OCI-LY7 (cell line): ENCODE measurements around the gene SEC61B. TPM values are rescaled to one million over a fixed set of nuclear protein-coding genes. Genes with fewer than 3 reads are reported as not detected.

Source experiments
- BruUV-seq: library from RNA; stranded (reverse); fragments of 400-500 nt; replicated peaks from 2 replicates; lab custom pipeline; 2021; lab: Mats Ljungman, UMichigan
- CTCF ChIA-PET: fragments of 300-600 bp; sonication (Branson Sonifier 250); formaldehyde crosslinking; loops from one replicate; lab custom pipeline; 2022; ENCODE audit warnings: antibody characterized with exemption; ENCODE audit not compliant: unreplicated experiment; lab: Charles Lee
- POLR2A ChIA-PET: fragments of 300-600 bp; sonication (Branson Sonifier 250); formaldehyde crosslinking; loops from one replicate; lab custom pipeline; 2022; ENCODE audit warnings: antibody characterized with exemption; lab: Charles Lee
- DNase-seq: peaks from one replicate; pipeline ENCODE4 v3.0.0-alpha.2; 2015; ENCODE audit warnings: low spot score
- H2AFZ ChIP-seq: fragments of 200-600 bp; sonication (generic), shearing (Covaris generic); 2 replicates; pipeline ENCODE4 v1.6.1; 2014; ENCODE audit warnings: mild to moderate bottlenecking, antibody characterized with exemption, low read length, moderate library complexity
- H3K27ac ChIP-seq: fragments of 200-600 bp; sonication (generic); 2 replicates; pipeline ENCODE4 v1.5.1; 2014; ENCODE audit warnings: mixed run types, low read depth, mild to moderate bottlenecking, moderate library complexity, low read length, inconsistent platforms; ENCODE audit not compliant: poor library complexity, severe bottlenecking
- H3K36me3 ChIP-seq: fragments of 200-600 bp; sonication (generic); 2 replicates; pipeline ENCODE4 v1.6.1; 2014; ENCODE audit warnings: mild to moderate bottlenecking, antibody characterized with exemption, low read length, moderate library complexity, mixed read lengths; ENCODE audit not compliant: insufficient read depth
- H3K4me1 ChIP-seq: fragments of 200-600 bp; sonication (generic); 2 replicates; pipeline ENCODE4 v1.5.1; 2014; ENCODE audit warnings: mild to moderate bottlenecking, low read length; ENCODE audit not compliant: insufficient read depth, poor library complexity, severe bottlenecking
- H3K4me2 ChIP-seq: fragments of 200-600 bp; sonication (generic); 2 replicates; pipeline ENCODE4 v1.6.1; 2014; ENCODE audit warnings: mild to moderate bottlenecking, low read length
- H3K4me3 ChIP-seq: fragments of 200-600 bp; sonication (generic); 2 replicates; pipeline ENCODE4 v1.5.1; 2014; ENCODE audit warnings: mild to moderate bottlenecking, low read depth, low read length; ENCODE audit not compliant: poor library complexity, severe bottlenecking
- H3K79me2 ChIP-seq: fragments of 200-600 bp; sonication (generic); 2 replicates; pipeline ENCODE4 v1.6.1; 2016; ENCODE audit warnings: low read depth, mild to moderate bottlenecking, low read length, moderate library complexity, mixed read lengths; ENCODE audit not compliant: insufficient read depth
- H3K9me2 ChIP-seq: fragments of 200-600 bp; sonication (generic); 2 replicates; pipeline ENCODE4 v1.6.1; 2016; ENCODE audit warnings: mild to moderate bottlenecking, low read length, mixed read lengths; ENCODE audit not compliant: insufficient read depth
- H3K9me3 ChIP-seq: fragments of 200-600 bp; sonication (generic); 2 replicates; pipeline ENCODE4 v1.6.1; 2014; ENCODE audit warnings: mild to moderate bottlenecking, mixed run types, low read length, mixed read lengths
- H4K20me1 ChIP-seq: fragments of 200-600 bp; sonication (generic); 2 replicates; pipeline ENCODE4 v1.6.1; 2014; ENCODE audit warnings: mild to moderate bottlenecking, antibody characterized with exemption, low read length, moderate library complexity, mixed read lengths; ENCODE audit not compliant: insufficient read depth
- EZH2phosphoT487 ChIP-seq: fragments of 200-600 bp; sonication (generic); IDR thresholded peaks from 2 replicates; pipeline ENCODE4 v1.6.1; 2018; ENCODE audit warnings: low read depth, borderline replicate concordance, mild to moderate bottlenecking, mixed run types, antibody characterized with exemption, low read length, moderate library complexity, mixed read lengths
- intact Hi-C: fragments of 100-400 bp; cut with micrococcal nuclease; formaldehyde crosslinking; loops from one replicate; pipeline ENCODE4 v1.10.0; 2022; ENCODE audit not compliant: unreplicated experiment
- total RNA-seq, 2 experiments: library from RNA; depleted of rRNA in 1 of 2; stranded (reverse); fragments of >200 nt in 1 of 2; shearing (Covaris generic) in 1 of 2; gene quantifications; 2 replicates each; pipeline ENCODE4 v1.2.3, GENCODE V29; 2014 to 2022
- TF ChIP-seq, protein P1 (sequence below): fragments of 200-600 bp; sonication (generic); conservative IDR thresholded peaks from 2 replicates; pipeline ENCODE4 v1.5.1; 2014; ENCODE audit warnings: mild to moderate bottlenecking, antibody characterized with exemption, low read length, moderate library complexity, mixed read lengths

SEC61B gene
- total RNA-seq, 2 experiments from 2014 or later = 106 to 279 TPM

- CTCF ChIA-PET = no interaction called here
- Histone ChIP-seq H3K36me3 (no peaks in the 10 kb centered on the region), H3K79me2 (no peaks in the 10 kb centered on the region), H3K27ac (no peak overlapping the region), H2AFZ (no peak overlapping the region), H4K20me1 (no peaks in the 10 kb centered on the region), H3K4me1 (peaks cover 7% of the 10 kb centered on the region), H3K9me2 (no peaks in the 10 kb centered on the region), H3K9me3 (no peaks in the 10 kb centered on the region), H3K4me3 (no peak overlapping the region), H3K4me2 (no peak overlapping the region)
- intact Hi-C loops = loop anchor here (10.0 kb wide), 7 partner anchors 154 to 1414 kb away; no protein-coding TSS in a partner anchor
- TF ChIP-seq EZH2phosphoT487 = no peak
- TF ChIP-seq, protein P1, sequence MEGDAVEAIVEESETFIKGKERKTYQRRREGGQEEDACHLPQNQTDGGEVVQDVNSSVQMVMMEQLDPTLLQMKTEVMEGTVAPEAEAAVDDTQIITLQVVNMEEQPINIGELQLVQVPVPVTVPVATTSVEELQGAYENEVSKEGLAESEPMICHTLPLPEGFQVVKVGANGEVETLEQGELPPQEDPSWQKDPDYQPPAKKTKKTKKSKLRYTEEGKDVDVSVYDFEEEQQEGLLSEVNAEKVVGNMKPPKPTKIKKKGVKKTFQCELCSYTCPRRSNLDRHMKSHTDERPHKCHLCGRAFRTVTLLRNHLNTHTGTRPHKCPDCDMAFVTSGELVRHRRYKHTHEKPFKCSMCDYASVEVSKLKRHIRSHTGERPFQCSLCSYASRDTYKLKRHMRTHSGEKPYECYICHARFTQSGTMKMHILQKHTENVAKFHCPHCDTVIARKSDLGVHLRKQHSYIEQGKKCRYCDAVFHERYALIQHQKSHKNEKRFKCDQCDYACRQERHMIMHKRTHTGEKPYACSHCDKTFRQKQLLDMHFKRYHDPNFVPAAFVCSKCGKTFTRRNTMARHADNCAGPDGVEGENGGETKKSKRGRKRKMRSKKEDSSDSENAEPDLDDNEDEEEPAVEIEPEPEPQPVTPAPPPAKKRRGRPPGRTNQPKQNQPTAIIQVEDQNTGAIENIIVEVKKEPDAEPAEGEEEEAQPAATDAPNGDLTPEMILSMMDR = no peak
- POLR2A ChIA-PET = no interaction called here
- no peak for DNase-seq
- BruUV-seq = no TSS peak
These were observed 41.4 kb upstream of the SEC61B start for GRCh38 chr9:99180662-99181061.

- ChIA-PET CTCF (no interaction called here), POLR2A (interaction anchor here (0.7 kb wide), 1 partner anchor 629 kb away, joined by 3 read pairs; no protein-coding TSS in a partner anchor)
- no peak overlapping the region for H3K4me2 ChIP-seq
- intact Hi-C loops = loop anchor here (10.0 kb wide), 7 partner anchors 154 to 1414 kb away; no protein-coding TSS in a partner anchor
- no peak overlapping the region for H3K4me3 ChIP-seq
- H3K9me2 ChIP-seq = no peaks in the 10 kb centered on the region
- peak overlapping the region; percentile 77 for H2AFZ ChIP-seq
- H3K36me3 ChIP-seq = no peaks in the 10 kb centered on the region
- no peak for TF ChIP-seq EZH2phosphoT487
- TF ChIP-seq, protein P1 = no peak
- peaks cover 8% of the 10 kb centered on the region for H3K4me1 ChIP-seq
- no peak for DNase-seq
- H3K27ac ChIP-seq = no peak overlapping the region
- no peaks in the 10 kb centered on the region for H3K9me3 ChIP-seq
- H4K20me1 ChIP-seq = no peaks in the 10 kb centered on the region
- H3K79me2 ChIP-seq = no peaks in the 10 kb centered on the region
- BruUV-seq = no TSS peak
These were observed 40.9 kb upstream of the SEC61B start for GRCh38 chr9:99181206-99181605.

DNA sequence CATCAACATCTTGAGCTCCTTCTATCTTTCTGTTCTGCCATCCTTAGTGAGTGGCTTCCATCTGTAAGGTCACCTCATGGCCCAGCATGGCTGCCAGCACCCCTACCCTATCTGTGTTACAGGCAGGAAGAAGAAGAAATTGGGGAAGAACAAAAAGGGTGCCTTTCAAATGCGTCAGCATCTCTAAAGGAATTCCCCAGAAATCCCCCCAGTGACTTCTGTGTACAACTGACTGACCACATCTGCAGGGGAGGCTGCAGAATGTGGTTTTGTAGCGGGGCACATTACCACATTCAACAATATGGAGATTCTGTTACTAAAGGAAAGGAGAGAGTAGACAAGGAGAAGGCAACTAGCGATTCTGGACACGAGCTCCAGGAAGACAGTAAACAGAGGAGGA, 40.5 kb upstream of the SEC61B start:
- no peaks in the 10 kb centered on the region for H3K79me2 ChIP-seq
- ChIA-PET POLR2A (interaction anchor here (0.7 to 1.3 kb wide), 2 partner anchors 51 to 629 kb away, joined by 3 read pairs; no protein-coding TSS in a partner anchor), CTCF (no interaction called here)
- H2AFZ ChIP-seq = peak overlapping the region; percentile 77
- H3K9me3 ChIP-seq = no peaks in the 10 kb centered on the region
- no peaks in the 10 kb centered on the region for H3K9me2 ChIP-seq
- H3K4me2 ChIP-seq = peak overlapping the region; percentile 24
- no peak for DNase-seq
- no peaks in the 10 kb centered on the region for H3K36me3 ChIP-seq
- H3K4me3 ChIP-seq = no peak overlapping the region
- no peaks in the 10 kb centered on the region for H4K20me1 ChIP-seq
- TF ChIP-seq EZH2phosphoT487 = no peak
- peaks cover 12% of the 10 kb centered on the region for H3K4me1 ChIP-seq
- no TSS peak for BruUV-seq
- intact Hi-C loops = loop anchor here (10.0 kb wide), 7 partner anchors 153 to 1413 kb away; no protein-coding TSS in a partner anchor
- no peak overlapping the region for H3K27ac ChIP-seq
